ENCODE data around the gene ZNF217.
"Not testable (repeated sequence)": the region's sequence is repeated elsewhere in the genome, so short reads cannot be mapped to it uniquely, and the experiment has no call there.

Gene ZNF217

GRCh38 chr20:53621482-53622246 is 28.0 kb upstream of the ZNF217 start:
- H3K36me3 ChIP-seq (ENCODE audit: control insufficient read depth, insufficient read depth, low read length), result no peaks in the 10 kb centered on the region
- H3K27me3 ChIP-seq (replicated peaks; ENCODE audit: control insufficient read depth, insufficient read depth, low read length, poor library complexity, severe bottlenecking), result no peaks in the 10 kb centered on the region
- peaks cover 28% of the 10 kb centered on the region for H3K4me1 ChIP-seq (ENCODE audit: control insufficient read depth, insufficient read depth, low read length, poor library complexity, severe bottlenecking)
- no peak overlapping the region for H3K4me3 ChIP-seq (ENCODE audit: insufficient read depth, low read depth, low read length, poor library complexity, severe bottlenecking)
- peak overlapping the region; percentile 54 for H3K27ac ChIP-seq (ENCODE audit: insufficient read depth, low read length, poor library complexity, severe bottlenecking)
- H3K9me3 ChIP-seq (ENCODE audit: control insufficient read depth, low read length), result no peaks in the 10 kb centered on the region
- no peak for DNase-seq

GRCh38 chr20:53618490-53619000 is 24.9 kb upstream of the ZNF217 start:
- not testable (repeated sequence) for H3K4me3 ChIP-seq (ENCODE audit: insufficient read depth, low read depth, low read length, poor library complexity, severe bottlenecking); H3K27me3 ChIP-seq (replicated peaks; ENCODE audit: control insufficient read depth, insufficient read depth, low read length, poor library complexity, severe bottlenecking); DNase-seq; H3K36me3 ChIP-seq (ENCODE audit: control insufficient read depth, insufficient read depth, low read length); H3K27ac ChIP-seq (ENCODE audit: insufficient read depth, low read length, poor library complexity, severe bottlenecking); H3K9me3 ChIP-seq (ENCODE audit: control insufficient read depth, low read length)
- peaks cover 22% of the 10 kb centered on the region for H3K4me1 ChIP-seq (ENCODE audit: control insufficient read depth, insufficient read depth, low read length, poor library complexity, severe bottlenecking)

GRCh38 chr20:53617791-53618489 is 24.3 kb upstream of the ZNF217 start:
- Histone ChIP-seq H3K27me3 (replicated peaks; ENCODE audit: control insufficient read depth, insufficient read depth, low read length, poor library complexity, severe bottlenecking) (no peaks in the 10 kb centered on the region), H3K4me1 (ENCODE audit: control insufficient read depth, insufficient read depth, low read length, poor library complexity, severe bottlenecking) (peaks cover 21% of the 10 kb centered on the region), H3K9me3 (ENCODE audit: control insufficient read depth, low read length) (no peaks in the 10 kb centered on the region), H3K27ac (ENCODE audit: insufficient read depth, low read length, poor library complexity, severe bottlenecking) (no peak overlapping the region), H3K36me3 (ENCODE audit: control insufficient read depth, insufficient read depth, low read length) (no peaks in the 10 kb centered on the region), H3K4me3 (ENCODE audit: insufficient read depth, low read depth, low read length, poor library complexity, severe bottlenecking) (no peak overlapping the region)
- DNase-seq, result no peak

- not testable (repeated sequence) for H3K36me3 ChIP-seq (ENCODE audit: control insufficient read depth, insufficient read depth, low read length); H3K27ac ChIP-seq (ENCODE audit: insufficient read depth, low read length, poor library complexity, severe bottlenecking); H3K4me1 ChIP-seq (ENCODE audit: control insufficient read depth, insufficient read depth, low read length, poor library complexity, severe bottlenecking); DNase-seq; H3K27me3 ChIP-seq (replicated peaks; ENCODE audit: control insufficient read depth, insufficient read depth, low read length, poor library complexity, severe bottlenecking); H3K4me3 ChIP-seq (ENCODE audit: insufficient read depth, low read depth, low read length, poor library complexity, severe bottlenecking); H3K9me3 ChIP-seq (ENCODE audit: control insufficient read depth, low read length)
These were observed 22.9 kb upstream of the ZNF217 start for GRCh38 chr20:53616489-53616888.

GRCh38 chr20:53613748-53614147 is 20.1 kb upstream of the ZNF217 start:
- DNase-seq, result no peak
- Histone ChIP-seq H3K4me1 (ENCODE audit: control insufficient read depth, insufficient read depth, low read length, poor library complexity, severe bottlenecking) (peaks cover 8% of the 10 kb centered on the region), H3K9me3 (ENCODE audit: control insufficient read depth, low read length) (no peaks in the 10 kb centered on the region), H3K36me3 (ENCODE audit: control insufficient read depth, insufficient read depth, low read length) (no peaks in the 10 kb centered on the region), H3K27me3 (replicated peaks; ENCODE audit: control insufficient read depth, insufficient read depth, low read length, poor library complexity, severe bottlenecking) (no peaks in the 10 kb centered on the region), H3K4me3 (ENCODE audit: insufficient read depth, low read depth, low read length, poor library complexity, severe bottlenecking) (no peak overlapping the region), H3K27ac (ENCODE audit: insufficient read depth, low read length, poor library complexity, severe bottlenecking) (no peak overlapping the region)

GRCh38 chr20:53612289-53612688 is 18.6 kb upstream of the ZNF217 start:
- peaks cover 13% of the 10 kb centered on the region for H3K4me1 ChIP-seq (ENCODE audit: control insufficient read depth, insufficient read depth, low read length, poor library complexity, severe bottlenecking)
- not testable (repeated sequence) for H3K36me3 ChIP-seq (ENCODE audit: control insufficient read depth, insufficient read depth, low read length); H3K4me3 ChIP-seq (ENCODE audit: insufficient read depth, low read depth, low read length, poor library complexity, severe bottlenecking); H3K9me3 ChIP-seq (ENCODE audit: control insufficient read depth, low read length); H3K27me3 ChIP-seq (replicated peaks; ENCODE audit: control insufficient read depth, insufficient read depth, low read length, poor library complexity, severe bottlenecking); H3K27ac ChIP-seq (ENCODE audit: insufficient read depth, low read length, poor library complexity, severe bottlenecking); DNase-seq

GRCh38 chr20:53611449-53611894 is 17.8 kb upstream of the ZNF217 start:
- H3K4me1 ChIP-seq (ENCODE audit: control insufficient read depth, insufficient read depth, low read length, poor library complexity, severe bottlenecking), result peaks cover 13% of the 10 kb centered on the region
- no peaks in the 10 kb centered on the region for H3K36me3 ChIP-seq (ENCODE audit: control insufficient read depth, insufficient read depth, low read length)
- H3K9me3 ChIP-seq (ENCODE audit: control insufficient read depth, low read length), result no peaks in the 10 kb centered on the region
- no peak for DNase-seq
- H3K27me3 ChIP-seq (replicated peaks; ENCODE audit: control insufficient read depth, insufficient read depth, low read length, poor library complexity, severe bottlenecking), result no peaks in the 10 kb centered on the region
- H3K4me3 ChIP-seq (ENCODE audit: insufficient read depth, low read depth, low read length, poor library complexity, severe bottlenecking), result no peak overlapping the region
- no peak overlapping the region for H3K27ac ChIP-seq (ENCODE audit: insufficient read depth, low read length, poor library complexity, severe bottlenecking)

- Histone ChIP-seq H3K27ac (ENCODE audit: insufficient read depth, low read length, poor library complexity, severe bottlenecking) (peak overlapping the region; percentile 73), H3K4me1 (ENCODE audit: control insufficient read depth, insufficient read depth, low read length, poor library complexity, severe bottlenecking) (peaks cover 13% of the 10 kb centered on the region), H3K27me3 (replicated peaks; ENCODE audit: control insufficient read depth, insufficient read depth, low read length, poor library complexity, severe bottlenecking) (no peaks in the 10 kb centered on the region), H3K36me3 (ENCODE audit: control insufficient read depth, insufficient read depth, low read length) (no peaks in the 10 kb centered on the region), H3K9me3 (ENCODE audit: control insufficient read depth, low read length) (no peaks in the 10 kb centered on the region), H3K4me3 (ENCODE audit: insufficient read depth, low read depth, low read length, poor library complexity, severe bottlenecking) (peak overlapping the region; percentile 36)
- DNase-seq, result peak; percentile 19 to 65 (median 45)
These were observed 16.1 kb upstream of the ZNF217 start for GRCh38 chr20:53609491-53610445.

GRCh38 chr20:53608456-53609452 is 15.1 kb upstream of the ZNF217 start:
- peak overlapping the region; percentile 36 for H3K4me3 ChIP-seq (ENCODE audit: insufficient read depth, low read depth, low read length, poor library complexity, severe bottlenecking)

More at GRCh38 chr20:53608456-53609452, 15.1 kb upstream of the ZNF217 start:
- DNase-seq, result no peak
- H3K27me3 ChIP-seq (replicated peaks; ENCODE audit: control insufficient read depth, insufficient read depth, low read length, poor library complexity, severe bottlenecking), result no peaks in the 10 kb centered on the region
- H3K27ac ChIP-seq (ENCODE audit: insufficient read depth, low read length, poor library complexity, severe bottlenecking), result peak overlapping the region; percentile 73
- H3K9me3 ChIP-seq (ENCODE audit: control insufficient read depth, low read length), result no peaks in the 10 kb centered on the region
- no peaks in the 10 kb centered on the region for H3K36me3 ChIP-seq (ENCODE audit: control insufficient read depth, insufficient read depth, low read length)
- peaks cover 13% of the 10 kb centered on the region for H3K4me1 ChIP-seq (ENCODE audit: control insufficient read depth, insufficient read depth, low read length, poor library complexity, severe bottlenecking)

Measured in effector memory CD4-positive, alpha-beta T cell (primary cell).